Testis (tissue), 3 donors: Measurements from ENCODE around the gene MEPE. TPM values are rescaled to one million over a fixed set of nuclear protein-coding genes. Genes with fewer than 3 reads are reported as not detected.
"Not testable (repeated sequence)": the region's sequence is repeated elsewhere in the genome, so short reads cannot be mapped to it uniquely, and the experiment has no call there.

ENCODE experiments used
- DNase-seq: peaks from one replicate; pipeline ENCODE4 v3.0.0-alpha.2; 2019
- H3K27ac ChIP-seq, 2 donors: fragments of 200-600 bp; sonication (generic); one replicate each; pipeline ENCODE4 v1.5.1; 2019
- H3K27me3 ChIP-seq: fragments of 200-600 bp; sonication (generic); one replicate; pipeline ENCODE4 v1.5.1; 2019
- H3K36me3 ChIP-seq: fragments of 200-600 bp; sonication (generic); one replicate; pipeline ENCODE4 v1.5.1; 2017; ENCODE audit warnings: low read depth; ENCODE audit errors: missing control alignments
- H3K4me1 ChIP-seq: fragments of 200-600 bp; sonication (generic); one replicate; pipeline ENCODE4 v1.5.1; 2019
- H3K4me3 ChIP-seq, 2 donors: fragments of 200-600 bp; sonication (generic); one replicate each; pipeline ENCODE4 v1.5.1; 2017 to 2019
- H3K9me3 ChIP-seq: fragments of 200-600 bp; sonication (generic); one replicate; pipeline ENCODE4 v1.5.1; 2017
- CTCF ChIP-seq, 3 experiments: fragments of 450-650 bp in 2 of 3; fragments of 200-600 bp in 1 of 3; sonication (generic) in 1 of 3; IDR thresholded peaks; one replicate each; pipeline ENCODE4 v1.5.1; 2016 to 2019; ENCODE audit warnings: antibody characterized with exemption in 3 of 3, mild to moderate bottlenecking in 2 of 3, moderate library complexity in 1 of 3
- POLR2A ChIP-seq: fragments of 450-650 bp; IDR thresholded peaks from one replicate; pipeline ENCODE4 v1.6.1; 2017; ENCODE audit warnings: antibody characterized with exemption, mild to moderate bottlenecking, moderate library complexity
- WGBS, 2 donors: methylation state at CpG; one replicate each; pipeline ENCODE4 v1.1.5; 2018; 5-methylcytosine and 5-hydroxymethylcytosine counted together
- intact Hi-C: fragments of 100-400 bp; cut with DNase I; formaldehyde crosslinking; loops from one replicate; pipeline ENCODE4 v1.15.1; 2023; ENCODE audit warnings: low total_unique reads
- polyA plus RNA-seq: library from polyadenylated mRNA; stranded (reverse); fragments of 350-450 nt; fragmentation: Illumina TruSeq; extraction: RNeasy Lipid Tissue Mini Kit (QIAGEN cat#74804); gene quantifications from one replicate; pipeline ENCODE4 v1.2.3, GENCODE V29; 2014; ENCODE audit warnings: low read depth, low replicate concordance; ENCODE audit not compliant: insufficient read depth
- total RNA-seq, 2 donors: library from RNA; depleted of rRNA; stranded (reverse); fragments of >200 nt; gene quantifications; one replicate each; pipeline ENCODE4 v1.2.3, GENCODE V29; 2016

The MEPE gene
- total and polyA plus RNA-seq, 3 donors from 2014 or later: not detected

GRCh38 chr4:87882321-87882720 is 49.6 kb downstream of the MEPE start:
- no peaks in the 10 kb centered on the region for H3K4me1 ChIP-seq
- no peaks in the 10 kb centered on the region for H3K27me3 ChIP-seq
- H3K4me3 ChIP-seq: no peak overlapping the region
- 48 to 57% methylated on average over 1 of the region's 1 CpG for WGBS, 2 donors
- no peak overlapping the region for H3K27ac ChIP-seq
- TF ChIP-seq POLR2A (no peak), CTCF (IDR thresholded peaks at IDR 0.05) (no peak)
- H3K36me3 ChIP-seq: no peaks in the 10 kb centered on the region
- H3K9me3 ChIP-seq: no peaks in the 10 kb centered on the region
- intact Hi-C loops: no loop called here
- no peak for DNase-seq

- 57 to 74% methylated on average over 2 of the region's 2 CpGs for WGBS, 2 donors
- H3K27me3 ChIP-seq: no peaks in the 10 kb centered on the region
- H3K36me3 ChIP-seq: no peaks in the 10 kb centered on the region
- H3K27ac ChIP-seq: no peak overlapping the region
- intact Hi-C loops: no loop called here
- no peaks in the 10 kb centered on the region for H3K9me3 ChIP-seq
- no peak overlapping the region for H3K4me3 ChIP-seq
- TF ChIP-seq POLR2A: no peak
- TF ChIP-seq CTCF (IDR thresholded peaks at IDR 0.05): no peak
- H3K4me1 ChIP-seq: no peaks in the 10 kb centered on the region
- DNase-seq: no peak
Observed at GRCh38 chr4:87882861-87883260, 50.1 kb downstream of the MEPE start.

GRCh38 chr4:87884976-87885549 is 52.3 kb downstream of the MEPE start:
- H3K36me3 ChIP-seq: no peaks in the 10 kb centered on the region
- no peak for TF ChIP-seq POLR2A
- TF ChIP-seq CTCF (IDR thresholded peaks at IDR 0.05): no peak
- no peaks in the 10 kb centered on the region for H3K9me3 ChIP-seq
- intact Hi-C loops: no loop called here
- 56 to 63% methylated on average over 9 of the region's 9 CpGs for WGBS, 2 donors
- no peak for DNase-seq
- no peaks in the 10 kb centered on the region for H3K4me1 ChIP-seq
- H3K4me3 ChIP-seq: no peak overlapping the region
- no peaks in the 10 kb centered on the region for H3K27me3 ChIP-seq
- H3K27ac ChIP-seq: no peak overlapping the region

GRCh38 chr4:87886083-87886482 is 53.3 kb downstream of the MEPE start:
- no peak for DNase-seq
- intact Hi-C loops: no loop called here
- 74 to 78% methylated on average over 6 of the region's 6 CpGs for WGBS, 2 donors
- H3K27me3 ChIP-seq: no peaks in the 10 kb centered on the region
- no peaks in the 10 kb centered on the region for H3K4me1 ChIP-seq
- H3K36me3 ChIP-seq: no peaks in the 10 kb centered on the region
- no peaks in the 10 kb centered on the region for H3K9me3 ChIP-seq
- no peak for TF ChIP-seq CTCF (IDR thresholded peaks at IDR 0.05)
- TF ChIP-seq POLR2A: no peak
- no peak overlapping the region for H3K27ac ChIP-seq
- no peak overlapping the region for H3K4me3 ChIP-seq

- H3K36me3 ChIP-seq, H3K9me3 ChIP-seq, H3K27me3 ChIP-seq, H3K4me1 ChIP-seq, DNase-seq, intact Hi-C loops, H3K4me3 ChIP-seq, H3K27ac ChIP-seq: not testable (repeated sequence)
Observed at GRCh38 chr4:87890753-87891152, 58.0 kb downstream of the MEPE start.
